ENCODE data around the gene ESRRA. TPM values are rescaled to one million over a fixed set of nuclear protein-coding genes. Genes with fewer than 3 reads are reported as not detected.

Gene ESRRA
- 33.6 and 40.9 TPM in 2 replicates for total RNA-seq

DNA sequence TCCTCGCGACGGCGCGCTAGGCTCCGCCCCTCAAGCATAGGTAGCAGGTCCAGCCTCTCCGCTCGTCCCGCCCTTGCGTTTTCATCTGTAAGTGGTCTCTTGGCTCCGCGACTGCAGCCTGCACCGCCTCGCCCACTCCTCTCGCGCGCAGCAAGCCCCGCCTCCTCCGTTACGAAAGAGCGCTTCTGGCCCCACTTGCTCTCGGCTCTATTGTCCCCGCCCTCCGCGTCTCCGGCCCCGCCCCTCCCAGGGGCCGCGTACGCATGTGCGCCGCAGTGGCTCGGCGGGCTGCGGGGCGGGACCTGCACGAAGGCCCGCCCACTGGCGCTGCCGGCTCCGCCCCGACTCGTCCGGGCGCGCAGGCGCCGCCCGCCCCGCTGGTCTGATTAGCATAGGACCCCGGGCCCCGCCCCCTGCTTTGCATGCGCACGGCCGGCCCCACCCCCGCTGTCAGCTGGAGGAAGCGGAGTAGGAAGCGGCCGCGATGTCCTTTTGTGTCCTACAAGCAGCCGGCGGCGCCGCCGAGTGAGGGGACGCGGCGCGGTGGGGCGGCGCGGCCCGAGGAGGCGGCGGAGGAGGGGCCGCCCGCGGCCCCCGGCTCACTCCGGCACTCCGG, at the start of gene ESRRA:
Gene ESRRA (plus strand): TSS at position 450 of the 616 bp plus-strand sequence. CDS start 1,656 bp downstream, outside the sequence.

DNA sequence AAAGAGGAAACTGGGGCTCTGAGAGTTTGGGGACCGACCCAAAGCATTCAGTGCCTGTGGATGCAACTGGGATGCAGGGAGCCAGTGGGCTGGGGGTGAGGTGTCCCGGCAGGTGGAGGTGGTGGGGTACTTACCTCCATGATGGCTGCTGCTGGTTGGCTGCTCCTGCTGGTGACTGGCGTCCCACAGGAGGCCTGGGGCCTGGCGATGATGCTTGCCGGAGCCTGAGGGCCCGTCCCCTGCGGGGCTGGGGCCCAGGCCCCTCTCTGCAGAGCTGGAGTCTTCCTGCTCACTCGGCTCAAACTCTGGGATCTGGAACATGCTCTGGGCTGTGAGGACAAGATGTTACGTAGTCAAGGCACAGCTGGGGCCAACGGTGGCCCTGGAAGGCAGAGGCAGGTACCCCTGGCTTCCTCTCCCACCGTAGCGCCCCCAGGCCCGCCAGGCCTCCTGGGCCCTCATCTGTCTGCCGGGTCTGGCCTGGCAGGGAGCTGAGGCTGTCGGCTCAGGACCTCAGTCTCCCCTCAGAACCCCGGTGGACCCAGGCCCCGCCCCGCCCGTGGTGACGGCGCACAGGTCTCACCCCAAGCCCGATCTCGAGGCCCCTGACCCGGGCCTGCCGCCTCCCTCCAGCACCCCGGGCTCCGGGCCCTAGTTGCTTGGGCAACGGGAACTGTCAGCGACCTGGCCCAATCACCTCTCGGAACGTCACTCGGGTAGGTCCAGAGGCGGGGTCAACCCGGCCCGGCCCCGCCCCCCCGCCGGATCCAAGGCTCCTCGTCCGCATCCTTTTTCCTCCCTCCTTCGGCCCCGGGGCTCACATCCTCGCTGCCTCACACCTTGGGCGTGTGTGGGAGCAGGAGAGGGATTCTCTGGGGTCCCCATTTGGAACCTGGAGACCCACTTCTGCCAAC, 21.0 kb upstream of the ESRRA start, which contains the start of gene BAD:
Gene BAD (minus strand): TSS at position 618 of the 914 bp plus-strand sequence. CDS start 297 bp downstream, at position 321.

DNA sequence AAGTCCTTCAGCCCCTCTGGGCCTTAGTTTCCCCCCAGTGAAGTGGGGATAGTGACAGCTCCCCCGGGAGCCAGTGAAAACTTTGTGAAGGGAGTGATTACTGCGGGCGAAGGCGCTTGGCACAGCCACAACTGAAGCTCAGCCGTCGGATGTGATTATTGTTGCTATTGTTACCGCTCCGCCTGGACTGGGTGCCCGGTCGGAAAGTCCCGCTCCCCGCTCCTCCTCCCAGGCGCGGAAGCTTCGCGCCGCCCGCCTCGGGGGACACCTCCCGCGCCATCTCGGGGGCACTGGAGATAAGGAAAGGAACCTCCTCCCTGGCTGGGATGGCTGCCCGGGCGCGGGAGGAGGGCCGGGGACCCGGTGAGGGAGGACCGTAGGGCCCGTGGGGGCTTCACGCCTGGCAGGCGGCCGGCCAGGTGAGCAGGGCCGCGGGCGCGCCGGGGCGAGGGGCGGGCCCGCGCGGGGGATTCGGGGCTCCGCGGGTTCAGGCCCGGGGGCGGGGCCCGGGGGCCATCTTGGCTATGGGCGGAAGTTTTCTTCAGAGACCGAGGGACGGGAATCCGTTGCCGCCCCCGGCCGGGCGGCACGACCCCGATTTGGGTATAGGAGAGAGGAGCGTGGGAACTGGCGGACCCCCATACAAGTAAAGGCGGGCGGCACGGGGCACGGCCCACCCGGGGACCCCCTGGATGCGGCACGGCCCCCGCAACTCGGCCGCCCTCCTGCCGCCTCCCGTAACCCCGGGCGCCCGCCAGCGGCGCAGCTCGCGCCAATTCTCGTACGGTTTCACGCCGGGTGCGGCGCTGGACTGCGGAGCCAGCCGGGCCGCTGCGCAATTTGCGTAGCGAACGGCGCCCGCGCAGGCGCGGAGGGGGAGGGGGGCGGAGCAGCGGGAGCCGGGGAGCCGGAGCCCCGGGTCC, 20.1 kb upstream of the ESRRA start, which contains the start of gene GPR137:
Gene GPR137 (plus strand): TSS at position 887 of the 923 bp plus-strand sequence. CDS start 677 bp downstream, outside the sequence.

DNA sequence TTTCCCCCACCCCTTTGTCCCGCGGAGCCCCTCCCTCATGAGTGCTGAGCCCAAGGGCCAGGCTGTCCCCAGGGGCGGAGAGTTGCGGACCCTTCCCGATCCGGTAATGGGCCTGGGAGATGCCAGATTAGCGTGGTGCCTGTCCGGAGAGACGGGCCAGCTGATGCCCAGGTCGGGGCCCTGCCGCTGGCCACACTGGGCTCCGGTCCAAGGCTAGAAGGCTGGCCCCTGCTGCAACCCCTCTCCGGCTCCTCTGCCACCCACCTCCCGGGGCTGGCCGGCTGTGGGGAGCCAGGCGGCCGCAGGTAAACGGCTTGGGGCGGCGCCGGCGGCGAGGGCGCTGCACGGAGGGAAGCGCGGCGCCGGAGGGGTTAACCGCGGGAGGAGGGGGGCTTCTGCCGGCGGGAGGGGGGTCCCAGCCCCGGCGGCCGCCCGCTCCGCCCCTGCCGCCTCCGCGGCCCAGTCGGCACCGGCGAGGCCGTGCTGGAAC, 14.0 kb upstream of the ESRRA start, which contains the start of gene KCNK4:
Gene KCNK4 (plus strand): TSS at position 41 of the 490 bp plus-strand sequence. CDS start 1,717 bp downstream, outside the sequence.

DNA sequence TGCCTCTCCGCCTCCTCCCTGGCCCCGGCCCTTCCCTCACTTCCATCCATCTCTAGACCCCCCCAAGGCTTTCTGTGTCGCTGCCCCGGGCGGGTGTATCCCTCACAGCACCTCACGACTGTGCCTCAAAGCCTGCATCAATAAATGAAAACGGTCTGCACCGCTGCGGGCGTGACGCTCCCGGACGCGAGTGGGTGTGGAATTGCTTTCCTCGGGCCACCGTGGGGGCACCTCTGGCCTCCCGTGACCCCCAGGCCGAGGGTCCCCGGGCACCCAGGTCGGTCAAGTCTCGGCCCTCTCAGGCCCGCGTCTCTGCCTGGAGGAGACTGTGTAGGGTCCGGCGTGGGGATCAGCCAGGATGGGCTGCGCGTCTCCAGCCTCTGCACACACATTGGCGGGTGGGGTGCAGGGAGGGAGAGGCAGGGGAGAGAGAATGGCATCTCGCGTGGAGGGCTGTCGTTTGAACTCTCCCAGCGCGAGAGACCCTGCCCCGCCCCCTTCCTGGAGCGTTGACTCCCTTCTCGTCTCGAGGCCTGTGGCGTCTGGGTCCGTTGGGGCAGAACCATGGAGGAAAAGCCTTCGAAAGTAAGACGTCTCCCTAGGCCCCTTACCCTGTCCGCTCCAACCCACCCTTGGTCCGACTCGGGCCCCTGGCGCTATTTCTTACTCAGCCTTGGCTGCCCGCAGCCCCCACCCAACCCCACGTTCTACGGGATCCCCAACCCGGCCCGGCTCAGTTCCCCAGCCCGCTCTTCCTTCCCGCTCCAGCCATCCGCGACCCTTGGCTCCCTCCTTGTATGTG, 5.3 kb upstream of the ESRRA start, which contains the start of gene CATSPERZ:
Gene CATSPERZ (plus strand): TSS at position 512 of the 802 bp plus-strand sequence. CDS start 53 bp downstream, at position 565.

DNA sequence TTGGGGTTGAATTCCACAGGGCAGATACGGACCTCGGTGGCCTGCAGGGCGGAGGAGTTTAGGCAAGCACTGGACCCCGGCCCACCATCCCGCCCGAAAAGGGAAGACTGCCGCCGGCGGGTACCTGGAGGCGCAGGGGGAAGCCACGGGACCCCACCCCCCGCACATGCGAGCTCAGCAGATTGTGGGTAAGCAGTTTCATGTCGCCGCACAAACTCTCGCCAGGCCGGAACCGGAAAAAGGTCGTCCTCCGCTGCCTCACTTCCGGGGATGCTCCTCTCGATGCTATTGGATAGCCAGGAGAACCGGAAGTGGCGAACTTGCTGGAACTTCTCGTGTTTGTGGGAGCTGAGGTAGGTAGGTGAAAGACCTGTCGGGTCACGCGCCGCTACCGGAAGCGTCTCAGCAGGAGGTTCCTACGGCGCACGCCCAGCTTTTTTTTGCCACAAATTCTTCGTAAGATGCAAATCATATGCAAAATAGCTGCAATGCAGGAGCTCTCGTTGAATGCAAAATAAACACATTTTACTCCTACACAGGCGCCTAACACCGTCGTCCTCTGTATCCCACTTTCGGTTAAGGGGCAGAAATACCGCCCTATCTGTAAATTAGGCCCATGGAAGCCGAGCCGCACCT, 12.1 kb downstream of the ESRRA start, which contains the start of gene TRMT112:
Gene TRMT112 (minus strand): TSS at position 235 of the 636 bp plus-strand sequence. CDS start 33 bp downstream, at position 202.

DNA sequence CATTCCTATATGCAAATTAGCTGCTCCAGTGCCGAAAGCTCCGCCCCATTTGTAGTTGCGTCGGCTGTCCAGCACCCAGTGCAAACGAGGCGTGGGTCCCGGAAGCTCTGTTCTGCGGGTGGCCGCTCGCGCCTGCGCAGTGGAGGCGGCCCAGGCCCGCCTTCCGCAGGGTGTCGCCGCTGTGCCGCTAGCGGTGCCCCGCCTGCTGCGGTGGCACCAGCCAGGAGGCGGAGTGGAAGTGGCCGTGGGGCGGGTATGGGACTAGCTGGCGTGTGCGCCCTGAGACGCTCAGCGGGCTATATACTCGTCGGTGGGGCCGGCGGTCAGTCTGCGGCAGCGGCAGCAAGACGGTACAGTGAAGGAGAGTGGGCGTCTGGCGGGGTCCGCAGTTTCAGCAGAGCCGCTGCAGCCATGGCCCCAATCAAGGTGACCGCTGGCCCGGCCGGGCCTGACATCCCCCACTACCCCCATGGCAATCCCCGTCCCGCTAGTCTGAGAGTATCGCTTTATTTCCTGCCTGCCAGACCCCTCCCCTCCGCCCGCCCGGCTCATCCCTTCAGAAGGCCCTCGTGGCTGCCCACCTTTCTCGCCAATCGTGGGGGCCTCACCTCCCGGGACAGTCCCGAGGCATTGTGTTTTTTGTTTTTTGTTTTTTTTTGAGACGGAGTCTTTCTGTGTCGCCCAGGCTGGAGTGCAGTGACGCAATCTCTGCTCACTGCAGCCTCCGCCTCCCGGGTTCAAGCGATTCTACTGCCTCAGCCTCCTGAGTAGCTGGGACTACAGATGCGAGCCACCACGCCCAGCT, 12.8 kb downstream of the ESRRA start, which contains the start of gene PRDX5:
Gene PRDX5 (plus strand): TSS at position 161 of the 805 bp plus-strand sequence. CDS start 95 bp downstream, at position 256.

DNA sequence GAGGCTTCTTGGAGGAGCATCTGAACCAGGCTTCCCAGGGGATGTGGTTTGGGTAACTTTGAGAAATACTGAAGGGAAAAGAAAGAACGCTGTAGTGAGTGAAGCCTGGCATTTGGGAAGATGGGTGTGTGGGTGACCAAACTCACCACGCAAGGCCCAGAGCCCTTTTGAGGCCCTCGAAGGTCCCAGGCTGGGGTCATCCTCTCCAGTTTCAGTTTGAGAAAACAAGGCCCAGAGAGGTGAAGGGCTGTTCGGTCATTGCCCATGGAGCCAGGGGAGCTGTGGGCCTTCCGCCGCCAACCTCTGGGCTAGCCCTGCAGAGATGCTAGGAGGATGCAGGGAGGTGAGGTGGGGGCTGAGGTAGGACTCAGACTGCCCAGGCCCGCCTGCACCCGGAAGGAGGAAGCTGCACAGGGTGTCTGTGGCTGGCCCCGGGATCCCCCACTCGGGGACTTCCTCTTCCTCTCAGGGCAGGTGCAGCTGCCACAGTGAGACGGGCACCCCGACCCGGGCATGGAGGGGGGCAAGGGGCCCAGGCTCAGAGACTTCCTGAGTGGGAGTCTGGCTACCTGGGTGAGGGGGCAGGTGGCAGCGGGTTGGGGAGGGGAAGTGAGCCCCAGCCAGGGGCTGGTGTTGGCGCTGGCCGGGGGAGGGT, 34.6 kb downstream of the ESRRA start, which contains the start of gene CCDC88B:
Gene CCDC88B (plus strand): TSS at position 451 of the 655 bp plus-strand sequence. CDS start 63 bp downstream, at position 514.

DNA sequence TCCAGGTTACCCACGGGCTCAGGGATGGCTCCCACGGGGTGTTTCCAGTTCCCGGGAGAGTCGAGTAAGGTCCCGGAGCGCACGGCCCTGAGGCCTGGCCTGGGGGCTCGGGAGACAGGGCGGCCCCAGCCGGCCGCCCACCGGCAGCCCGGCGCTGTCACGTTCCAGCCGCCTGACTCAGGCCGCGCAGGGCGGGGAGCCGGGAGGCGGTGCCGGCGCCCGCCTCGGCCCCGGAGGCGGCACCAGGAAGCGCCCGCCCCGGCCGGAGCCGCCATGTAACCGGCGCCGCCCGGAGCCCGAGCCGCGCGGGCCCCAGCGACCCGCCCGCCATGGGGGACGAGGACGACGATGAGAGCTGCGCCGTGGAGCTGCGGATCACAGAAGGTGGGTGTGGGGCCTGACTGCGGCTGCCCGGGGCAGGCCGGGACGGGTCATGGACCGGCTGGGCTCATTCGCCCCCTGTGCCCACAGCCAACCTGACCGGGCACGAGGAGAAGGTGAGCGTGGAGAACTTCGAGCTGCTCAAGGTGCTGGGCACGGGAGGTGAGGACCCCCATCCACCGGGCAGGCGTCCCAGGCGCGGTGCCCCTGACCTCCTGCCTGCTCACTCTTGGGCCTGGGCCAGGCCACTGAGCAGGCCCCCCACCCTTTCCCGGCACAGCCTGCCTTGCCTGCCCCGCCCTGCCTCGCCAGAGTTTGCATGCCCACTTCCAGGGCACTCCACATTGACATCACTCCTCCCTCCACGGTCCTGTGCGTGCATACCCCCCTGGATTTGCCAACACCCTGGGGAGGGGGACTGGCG, 53.8 kb downstream of the ESRRA start, which contains the start of gene RPS6KA4:
Gene RPS6KA4 (plus strand): TSS at position 256 of the 805 bp plus-strand sequence. CDS start 74 bp downstream, at position 330.

Other genes starting within 250 kb of the ESRRA start
- gene MACROD1, start 139.4 kb upstream of the ESRRA start, total RNA-seq = 9.3 and 20.5 TPM in 2 replicates
- 141 and 237 TPM in 2 replicates for gene STIP1, start 119.4 kb upstream of the ESRRA start, total RNA-seq
- 3.2 and 4.8 TPM in 2 replicates for gene FERMT3, start 98.8 kb upstream of the ESRRA start, total RNA-seq
- gene TRPT1, start 79.3 kb upstream of the ESRRA start, total RNA-seq = 39.1 and 46.2 TPM in 2 replicates
- gene NUDT22, start 79.2 kb upstream of the ESRRA start, total RNA-seq = 63.5 and 71.4 TPM in 2 replicates
- 4.5 and 9.1 TPM in 2 replicates for gene DNAJC4, start 75.0 kb upstream of the ESRRA start, total RNA-seq
- gene VEGFB, start 70.9 kb upstream of the ESRRA start, total RNA-seq = 21.9 and 38.9 TPM in 2 replicates
- gene FKBP2, start 64.4 kb upstream of the ESRRA start, total RNA-seq = 40.7 and 59.2 TPM in 2 replicates
- 296 and 414 TPM in 2 replicates for gene PPP1R14B, start 58.6 kb upstream of the ESRRA start, total RNA-seq
- gene PLCB3, start 54.0 kb upstream of the ESRRA start, total RNA-seq = 55.2 and 56.8 TPM in 2 replicates
- 55.6 and 65.6 TPM in 2 replicates for gene BAD, start 20.9 kb upstream of the ESRRA start, total RNA-seq
- gene GPR137, start 19.7 kb upstream of the ESRRA start, total RNA-seq = 5.3 and 8.1 TPM in 2 replicates
- not detected in 2 replicates for gene KCNK4, start 14.2 kb upstream of the ESRRA start, total RNA-seq
- gene CATSPERZ, start 5.2 kb upstream of the ESRRA start, total RNA-seq = not detected in 2 replicates
- 345 and 365 TPM in 2 replicates for gene TRMT112, start 12.0 kb downstream of the ESRRA start, total RNA-seq
- gene PRDX5, start 12.6 kb downstream of the ESRRA start, total RNA-seq = 201 and 411 TPM in 2 replicates
- gene CCDC88B, start 34.7 kb downstream of the ESRRA start, total RNA-seq = 1.9 and 2.0 TPM in 2 replicates
- 39.7 and 58.7 TPM in 2 replicates for gene RPS6KA4, start 53.6 kb downstream of the ESRRA start, total RNA-seq